ENCODE data around the gene ZNF266. TPM values are rescaled to one million over a fixed set of nuclear protein-coding genes. Genes with fewer than 3 reads are reported as not detected.
A peak's percentile ranks its signal among the peaks of the same experiment; 100 is the strongest.

ZNF266 gene
- total RNA-seq = 21.8 TPM

GRCh38 chr19:9435279-9436268, at the start of gene ZNF266:
Gene ZNF266, minus strand, starts transcription at chr19:9435573. Its CDS starts 15,484 bp downstream, at chr19:9420089.
- peak; percentile 94 for DNase-seq

GRCh38 chr19:9485140-9485539, 49.8 kb upstream of the ZNF266 start:
- no peak for DNase-seq

DNA sequence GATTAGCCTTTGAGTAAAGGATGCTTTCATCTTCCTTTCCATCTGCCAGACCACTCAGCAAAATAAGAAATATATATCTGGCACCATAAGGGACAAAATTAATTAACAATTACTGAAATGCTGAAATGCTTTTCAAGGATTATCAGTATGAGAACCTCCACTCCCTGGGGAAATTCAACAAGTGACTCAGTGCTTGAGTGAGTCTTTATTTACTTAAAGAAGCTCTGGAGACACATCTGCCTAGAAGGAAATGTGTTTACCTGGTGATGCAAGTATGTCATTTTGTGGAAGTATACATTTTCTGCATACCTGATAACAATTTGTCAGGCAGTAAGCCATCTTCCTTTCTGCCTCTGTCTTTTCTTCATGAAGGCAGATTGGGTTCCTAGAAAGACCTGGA, 39.6 kb upstream of the ZNF266 start:
- DNase-seq = no peak

GRCh38 chr19:9467161-9467560, 31.8 kb upstream of the ZNF266 start:
- no peak for DNase-seq

GRCh38 chr19:9461938-9462337, 26.6 kb upstream of the ZNF266 start:
- DNase-seq = no peak

DNA sequence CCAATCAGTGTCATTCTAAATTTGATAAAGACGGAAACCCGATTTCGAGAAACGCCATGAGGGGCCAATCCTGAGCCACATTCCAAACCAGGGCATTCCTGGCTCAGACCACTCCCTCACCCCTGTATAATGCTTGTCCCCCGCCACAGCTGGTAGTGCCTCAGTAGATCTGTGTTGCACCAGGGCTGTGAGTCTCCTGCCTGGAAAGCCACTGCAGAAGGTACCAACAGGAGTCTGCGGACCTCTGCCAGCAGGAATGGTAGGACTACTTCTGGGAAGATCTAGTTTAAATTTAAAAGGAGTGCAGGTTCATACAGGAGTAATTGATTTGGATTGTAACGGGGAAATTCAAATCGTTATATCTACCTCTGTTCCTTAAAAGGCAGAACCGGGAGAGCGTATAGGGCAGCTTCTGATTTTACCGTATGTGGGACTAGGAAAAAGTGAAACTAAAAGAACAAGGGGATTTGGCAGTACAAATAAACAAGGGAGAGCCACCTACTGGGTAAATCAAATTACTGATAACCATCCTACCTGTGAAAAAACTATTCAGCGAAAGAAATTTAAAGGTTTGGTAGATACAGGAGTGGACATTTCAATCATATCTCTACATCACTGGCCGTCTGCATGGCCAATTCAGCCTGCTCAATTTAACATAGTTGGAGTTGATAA, 20.8 kb upstream of the ZNF266 start:
- no peak for DNase-seq

DNA sequence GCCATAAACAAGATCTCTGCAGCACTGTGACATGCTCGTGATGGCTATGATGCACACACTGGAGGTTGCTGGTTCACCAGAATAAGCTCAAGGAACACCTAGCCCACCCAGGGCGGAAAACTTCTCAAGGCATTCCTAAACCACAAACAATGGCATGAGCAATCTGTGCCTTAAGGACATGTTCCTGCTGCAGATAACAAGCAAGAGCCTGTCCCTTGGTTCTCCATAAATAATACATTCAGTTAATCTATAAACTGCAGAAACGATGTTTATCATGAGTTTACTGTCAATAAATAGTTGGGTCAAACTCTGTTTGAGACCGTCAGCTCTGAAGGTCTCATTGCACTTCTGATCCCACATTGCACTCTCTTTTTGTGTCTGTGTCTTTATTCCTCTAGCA, 18.6 kb upstream of the ZNF266 start:
- no peak for DNase-seq

DNA sequence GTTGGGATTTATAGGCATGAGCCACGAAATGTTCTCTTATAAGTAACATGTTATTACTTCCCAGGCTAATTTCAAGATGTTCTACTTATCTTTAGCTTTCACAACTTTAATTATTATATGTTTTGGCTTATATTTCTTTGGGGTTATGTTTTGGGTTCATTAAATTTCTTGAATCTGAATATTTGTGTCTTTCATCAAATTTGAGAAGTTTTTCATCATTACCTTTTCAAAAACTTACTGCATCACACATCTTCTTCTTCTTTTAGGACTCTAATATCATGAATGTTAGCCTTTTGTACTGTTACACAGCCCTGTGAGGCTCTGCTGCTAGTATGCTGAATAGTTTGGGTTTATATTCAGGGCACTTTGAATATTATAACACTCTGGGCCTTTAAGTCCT, 9.7 kb upstream of the ZNF266 start:
- DNase-seq = no peak

DNA sequence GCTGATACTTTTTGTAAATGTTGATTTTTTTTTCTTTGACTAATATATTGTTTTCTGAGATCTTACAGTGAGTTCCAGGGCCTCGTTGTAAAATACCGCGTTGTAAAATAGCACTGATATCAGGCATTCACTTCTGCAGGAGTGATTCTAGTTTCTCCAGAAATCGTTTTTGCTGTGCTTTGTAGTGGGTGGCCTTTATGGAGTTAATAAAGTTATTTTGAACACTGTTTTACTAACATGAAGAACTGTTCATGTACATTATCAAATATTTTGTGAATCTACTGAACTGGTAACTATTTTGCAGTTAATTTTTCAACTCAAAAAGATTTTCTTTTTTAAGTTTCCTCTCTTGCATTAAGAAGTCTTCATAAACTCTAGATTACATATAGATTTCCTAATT, 985 bp upstream of the ZNF266 start:
- no peak for DNase-seq

- no peak for DNase-seq
These were observed 3.9 kb downstream of the ZNF266 start for GRCh38 chr19:9431475-9431874.

DNA sequence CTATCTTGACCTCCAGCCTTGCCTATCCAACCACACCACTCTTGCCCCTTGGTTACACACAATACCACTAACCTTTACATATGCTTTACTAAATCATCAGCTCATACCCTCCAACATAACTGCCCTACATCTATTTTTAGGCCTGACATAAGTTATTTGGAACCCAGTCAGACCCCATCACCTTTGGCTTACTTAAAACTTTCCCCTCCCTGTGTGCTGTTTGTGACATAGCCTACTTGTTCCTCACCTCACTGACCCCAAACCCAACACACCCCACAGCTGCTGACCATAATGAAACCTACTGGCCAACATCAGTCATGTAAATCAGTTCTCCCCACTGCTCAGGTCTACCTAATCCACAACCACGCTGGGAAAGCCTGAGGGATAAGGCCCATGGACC, 4.9 kb downstream of the ZNF266 start:
- no peak for DNase-seq

GRCh38 chr19:9427941-9428340, 7.4 kb downstream of the ZNF266 start:
- DNase-seq = no peak

- DNase-seq = no peak
These were observed 22.0 kb downstream of the ZNF266 start for GRCh38 chr19:9413240-9413954.

- DNase-seq = no peak
These were observed 27.5 kb downstream of the ZNF266 start for GRCh38 chr19:9407827-9408226.

DNA sequence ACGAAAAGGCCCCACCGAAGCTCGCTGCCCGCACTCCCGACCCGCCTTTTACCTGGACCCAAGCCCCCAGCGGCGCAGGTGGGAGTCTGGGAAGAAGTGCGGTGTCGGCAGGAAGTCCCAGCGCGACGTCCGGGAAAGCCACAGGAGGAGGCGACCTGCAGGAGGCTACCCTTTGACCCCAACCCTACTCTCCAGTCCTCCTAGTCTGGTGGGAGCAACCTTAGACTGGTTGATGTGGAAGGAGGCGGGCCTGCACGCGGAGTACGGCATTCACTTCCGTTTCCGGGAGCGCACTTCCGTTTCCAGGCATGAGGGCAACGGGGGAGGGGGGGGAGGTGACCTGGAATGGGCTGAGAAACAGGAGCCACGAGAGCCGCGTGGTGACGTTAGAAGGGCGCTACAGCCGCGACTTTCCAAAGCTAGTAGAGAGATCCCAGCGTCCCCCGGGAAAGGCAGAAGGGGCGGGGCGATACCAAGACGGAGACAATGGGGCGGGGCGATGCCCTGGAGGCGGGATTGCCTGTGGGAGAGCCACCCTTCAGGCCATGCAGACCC, 28.5 kb downstream of the ZNF266 start:
- DNase-seq = peak; percentile 52

DNA sequence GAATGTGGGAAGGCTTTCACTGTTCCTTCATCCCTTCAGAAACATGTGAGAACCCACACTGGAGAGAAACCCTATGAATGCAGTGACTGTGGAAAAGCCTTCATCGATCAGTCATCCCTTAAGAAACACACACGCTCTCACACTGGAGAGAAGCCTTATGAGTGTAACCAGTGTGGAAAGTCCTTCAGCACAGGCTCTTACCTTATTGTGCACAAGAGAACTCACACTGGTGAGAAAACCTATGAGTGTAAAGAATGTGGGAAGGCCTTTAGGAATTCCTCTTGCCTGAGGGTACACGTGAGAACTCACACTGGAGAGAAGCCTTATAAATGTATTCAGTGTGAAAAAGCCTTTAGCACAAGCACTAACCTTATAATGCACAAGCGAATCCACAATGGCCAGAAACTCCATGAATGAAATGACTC, 54.0 kb downstream of the ZNF266 start:
- no peak for DNase-seq

DNA sequence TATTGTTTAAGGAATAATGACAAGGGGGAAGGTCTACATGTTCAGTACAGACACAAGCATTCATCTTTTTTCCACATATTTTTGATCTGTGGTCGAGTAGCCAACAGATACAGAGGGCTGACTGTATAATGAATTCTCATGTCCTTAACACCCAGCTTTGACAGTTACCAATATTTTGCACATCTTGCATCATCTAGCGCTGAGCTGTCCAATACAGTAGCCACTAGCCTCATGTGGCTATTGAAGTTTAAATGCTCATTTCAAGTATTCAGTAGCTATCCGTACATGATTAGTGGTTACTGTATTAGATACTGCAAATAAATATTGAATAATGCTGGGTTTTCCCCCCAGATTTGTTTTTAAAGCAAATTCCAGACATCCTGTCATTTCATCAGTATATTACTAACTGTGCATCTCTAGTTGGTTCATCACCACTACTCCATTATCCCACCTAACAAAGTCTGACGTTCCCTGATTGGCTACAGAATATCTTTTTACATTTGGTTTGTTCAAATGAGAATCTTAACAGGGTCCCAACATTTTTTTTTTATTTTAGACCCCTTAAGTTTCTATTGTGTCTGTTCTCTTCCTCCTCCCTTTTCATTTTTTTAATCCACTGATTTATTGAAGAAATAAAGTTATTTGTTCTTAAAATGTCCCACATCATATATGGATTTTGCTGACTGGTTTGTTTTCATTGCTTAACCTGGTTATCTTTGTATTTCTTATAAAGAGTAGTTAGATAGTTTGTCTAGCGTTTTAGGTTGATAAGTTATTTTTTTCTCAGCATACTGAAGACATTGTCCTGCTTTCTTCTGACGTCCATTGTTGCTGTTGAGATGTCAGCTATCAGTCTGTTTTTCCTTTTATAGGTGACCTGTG, 64.4 kb downstream of the ZNF266 start:
- no peak for DNase-seq

DNA sequence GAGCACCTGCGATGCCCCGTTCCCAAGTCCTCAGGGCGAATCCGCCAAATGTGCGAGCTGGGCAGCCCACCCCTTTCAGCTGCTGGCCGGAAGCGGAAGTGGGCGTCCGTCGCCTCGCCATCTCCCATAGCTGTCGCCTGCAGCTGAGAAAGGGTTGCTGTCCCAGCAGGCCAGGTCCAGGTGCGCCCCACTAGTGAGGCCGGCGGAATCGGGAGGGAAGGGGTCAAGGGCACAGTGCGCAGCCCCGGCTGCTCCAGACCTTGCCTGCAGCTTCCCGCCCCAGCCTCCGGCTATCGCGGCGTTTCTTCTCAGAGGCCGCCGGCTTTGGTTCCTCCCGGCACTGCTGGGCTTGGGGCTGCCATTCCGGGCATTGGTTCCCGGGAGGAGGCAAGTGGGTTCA, 72.5 kb downstream of the ZNF266 start, which contains the start of gene ZNF177:
ZNF177 (plus strand) TSS at position 109 of the 400 bp plus-strand sequence. CDS start 15,299 bp downstream, outside the sequence.
- DNase-seq = no peak

All from skin of body (tissue), 2 donors.